HepG2 (cell line): ENCODE data around the gene ARFGEF2. TPM values are rescaled to one million over a fixed set of nuclear protein-coding genes. Genes with fewer than 3 reads are reported as not detected.

Experiments used
- DDIT3 ChIP-seq: sonication (generic); formaldehyde crosslinking; IDR thresholded peaks from 2 replicates; pipeline ENCODE4 v1.4.0; 2020; ENCODE audit warnings: mild to moderate bottlenecking, missing genetic modification reagents
- DRAP1 ChIP-seq: IDR thresholded peaks from 2 replicates; pipeline ENCODE4 v1.6.1; 2016; ENCODE audit warnings: missing genetic modification reagents, missing compliant biosample characterization
- GPN1 ChIP-seq: sonication (generic); formaldehyde crosslinking; IDR thresholded peaks from 2 replicates; pipeline ENCODE4 v1.5.1; 2020; ENCODE audit warnings: missing genetic modification reagents, borderline replicate concordance
- GTF2F1 ChIP-seq: fragments of 150-350 bp; IDR thresholded peaks from 2 replicates; pipeline ENCODE4 v1.6.1; 2014; ENCODE audit warnings: low read length
- HNF4G ChIP-seq, 2 experiments: sonication (generic) in 1 of 2; formaldehyde crosslinking in 1 of 2; IDR thresholded peaks; 2 replicates each; pipeline versions ENCODE4 v1.4.0 to v1.6.1; 2011 to 2020; ENCODE audit warnings: borderline replicate concordance in 2 of 2, low read depth in 2 of 2, mild to moderate bottlenecking in 2 of 2, low read length in 1 of 2, missing genetic modification reagents in 1 of 2, moderate library complexity in 1 of 2
- HNRNPK ChIP-seq: fragments of 200-400 bp; formaldehyde crosslinking; IDR thresholded peaks from 2 replicates; pipeline ENCODE4 v1.6.1; 2018; ENCODE audit warnings: low read length, low read depth, moderate library complexity, mild to moderate bottlenecking; ENCODE audit not compliant: poor library complexity, severe bottlenecking
- HOXA5 ChIP-seq: sonication (generic); formaldehyde crosslinking; IDR thresholded peaks from 2 replicates; pipeline ENCODE4 v1.4.0; 2020; ENCODE audit warnings: missing genetic modification reagents
- HOXA7 ChIP-seq: sonication (generic); formaldehyde crosslinking; IDR thresholded peaks from 2 replicates; pipeline ENCODE4 v1.8.1; 2022; ENCODE audit warnings: mild to moderate bottlenecking, missing genetic modification reagents, moderate library complexity
- JUN ChIP-seq: sonication (generic); formaldehyde crosslinking; IDR thresholded peaks from 2 replicates; pipeline ENCODE4 v1.4.0; 2020; ENCODE audit warnings: mild to moderate bottlenecking, missing genetic modification reagents
- MEIS2 ChIP-seq: sonication (generic); formaldehyde crosslinking; IDR thresholded peaks from 2 replicates; pipeline ENCODE4 v1.9.0; 2021; ENCODE audit warnings: mild to moderate bottlenecking, missing genetic modification reagents
- NCOA2 ChIP-seq: sonication (generic); formaldehyde crosslinking; IDR thresholded peaks from 2 replicates; pipeline ENCODE4 v1.8.0; 2022; ENCODE audit warnings: inconsistent platforms
- NFYB ChIP-seq: sonication (generic); formaldehyde crosslinking; IDR thresholded peaks from 2 replicates; pipeline ENCODE4 v1.4.0; 2020; ENCODE audit warnings: missing genetic modification reagents
- NR1H2 ChIP-seq: sonication (generic); formaldehyde crosslinking; IDR thresholded peaks from 2 replicates; pipeline ENCODE4 v1.8.1; 2022; ENCODE audit warnings: low read depth, missing genetic modification reagents, borderline replicate concordance
- PAX8 ChIP-seq: sonication (generic); formaldehyde crosslinking; IDR thresholded peaks from 2 replicates; pipeline ENCODE4 v1.8.0; 2022; ENCODE audit warnings: mild to moderate bottlenecking, missing genetic modification reagents, borderline replicate concordance
- PRPF4 ChIP-seq: fragments of 200-400 bp; formaldehyde crosslinking; IDR thresholded peaks from 2 replicates; pipeline ENCODE4 v1.6.1; 2016; ENCODE audit warnings: low read length, low read depth; ENCODE audit not compliant: poor library complexity, severe bottlenecking
- RBM22 ChIP-seq: fragments of 200-400 bp; formaldehyde crosslinking; optimal IDR thresholded peaks from 2 replicates; pipeline ENCODE3; 2017; ENCODE audit warnings: mild to moderate bottlenecking, low read length, moderate library complexity
- SMAD3 ChIP-seq: sonication (generic); formaldehyde crosslinking; IDR thresholded peaks from 2 replicates; pipeline ENCODE4 v1.4.0; 2020; ENCODE audit warnings: missing genetic modification reagents
- SP5 ChIP-seq: IDR thresholded peaks from 2 replicates; pipeline ENCODE4 v1.6.1; 2016; ENCODE audit warnings: low read depth, borderline replicate concordance
- TCF7L2 ChIP-seq: IDR thresholded peaks from 2 replicates; pipeline ENCODE4 v1.6.1; 2011; ENCODE audit warnings: mild to moderate bottlenecking, low read depth, low read length, moderate library complexity
- TEAD3 ChIP-seq: optimal IDR thresholded peaks from 2 replicates; pipeline ENCODE3; 2016; ENCODE audit warnings: borderline replicate concordance
- THAP8 ChIP-seq: sonication (generic); formaldehyde crosslinking; IDR thresholded peaks from 2 replicates; pipeline ENCODE4 v1.5.1; 2020; ENCODE audit warnings: missing genetic modification reagents, mild to moderate bottlenecking, borderline replicate concordance
- ZNF253 ChIP-seq: sonication (generic); formaldehyde crosslinking; IDR thresholded peaks from 2 replicates; pipeline ENCODE4 v1.8.0; 2022; ENCODE audit warnings: mild to moderate bottlenecking, missing genetic modification reagents, borderline replicate concordance
- ZNF292 ChIP-seq: sonication (generic); formaldehyde crosslinking; IDR thresholded peaks from 2 replicates; pipeline ENCODE4 v1.8.1; 2022; ENCODE audit warnings: mild to moderate bottlenecking, low read depth, missing genetic modification reagents, borderline replicate concordance
- ZNF484 ChIP-seq: sonication (generic); formaldehyde crosslinking; IDR thresholded peaks from 2 replicates; pipeline ENCODE4 v1.5.1; 2020; ENCODE audit warnings: mild to moderate bottlenecking, low read depth, missing genetic modification reagents, borderline replicate concordance
- ZNF558 ChIP-seq: sonication (generic); formaldehyde crosslinking; IDR thresholded peaks from 2 replicates; pipeline ENCODE4 v1.9.0; 2022; ENCODE audit warnings: mild to moderate bottlenecking, missing genetic modification reagents, borderline replicate concordance
- ZNF576 ChIP-seq: sonication (generic); formaldehyde crosslinking; IDR thresholded peaks from 2 replicates; pipeline ENCODE4 v1.4.0; 2020; ENCODE audit warnings: mild to moderate bottlenecking, missing genetic modification reagents
- ZNF850 ChIP-seq: sonication (generic); formaldehyde crosslinking; conservative IDR thresholded peaks from 2 replicates; pipeline ENCODE4 v1.9.0; 2021; ENCODE audit warnings: mild to moderate bottlenecking, missing genetic modification reagents
- ZSCAN12 ChIP-seq: sonication (generic); formaldehyde crosslinking; IDR thresholded peaks from 2 replicates; pipeline ENCODE4 v1.9.0; 2021; ENCODE audit warnings: mild to moderate bottlenecking, missing genetic modification reagents
- ZSCAN20 ChIP-seq: sonication (generic); formaldehyde crosslinking; IDR thresholded peaks from 2 replicates; pipeline ENCODE4 v1.4.0; 2020; ENCODE audit warnings: missing genetic modification reagents, mild to moderate bottlenecking, borderline replicate concordance
- polyA plus RNA-seq, 8 experiments: library from polyadenylated mRNA; depleted of rRNA in 3 of 8; stranded (reverse) in 7 of 8; unstranded in 1 of 8; fragments of >200 nt; fragmentation: Illumina TruSeq in 4 of 8; extraction: Trizol in 4 of 8; gene quantifications; 2 replicates each; pipeline versions ENCODE4 v1.2.1 to v1.2.3, GENCODE V29; 2011 to 2016; ENCODE audit warnings: low read depth in 4 of 8, missing spikeins in 1 of 8, mixed read lengths in 1 of 8; ENCODE audit not compliant: insufficient read depth in 1 of 8
- total RNA-seq, 5 experiments: library from RNA; depleted of rRNA; stranded (reverse); fragments of >200 nt; fragmentation: Illumina TruSeq; extraction: Trizol; gene quantifications; 2 replicates each; pipeline ENCODE4 v1.2.3, GENCODE V29; 2016; ENCODE audit warnings: low read depth in 1 of 5

The ARFGEF2 gene
- total and polyA plus RNA-seq, 2 of the 13 experiments (the other 11 are each of a cell fraction or from before 2014, with no cell fraction given), result 44.0 to 60.8 TPM

- TF ChIP-seq SMAD3, result peak; percentile 54; the same call in 1 of the 2 replicates
- TF ChIP-seq ZNF850 (CRISPR knock-in tag), result peak; percentile 96; the same call in 1 of the 2 replicates
- peak; percentile 90; the same call in 1 of the 2 replicates for TF ChIP-seq GPN1 (CRISPR knock-in tag)
- peak; percentile 98 for TF ChIP-seq THAP8
- peak; percentile 88; the same call in 1 of the 2 replicates for TF ChIP-seq ZNF576 (CRISPR knock-in tag)
- peak; percentile 95 for TF ChIP-seq NFYB
- peak; percentile 91; the same call in 1 of the 2 replicates for TF ChIP-seq ZNF253 (CRISPR knock-in tag)
- peak; percentile 95 for TF ChIP-seq DRAP1 (CRISPR knock-in tag)
- peak; percentile 66 for TF ChIP-seq HOXA5 (CRISPR knock-in tag)
- peak; percentile 98 for TF ChIP-seq ZSCAN12 (CRISPR knock-in tag)
- peak; percentile 93 for TF ChIP-seq TEAD3 (CRISPR knock-in tag)
- peak; percentile 75 for TF ChIP-seq HNRNPK
- TF ChIP-seq HNF4G (IDR thresholded peaks at IDR 0.05; ENCODE audit: borderline replicate concordance, low read depth, low read length), result peak; percentile 40; the same call in 1 of the 2 replicates
- peak; percentile 68 for TF ChIP-seq HNF4G (CRISPR knock-in tag; IDR thresholded peaks at IDR 0.05; ENCODE audit: borderline replicate concordance, low read depth)
- TF ChIP-seq ZSCAN20 (CRISPR knock-in tag), result peak; percentile 93
- TF ChIP-seq JUN, result peak; percentile 58
- TF ChIP-seq ZNF292 (CRISPR knock-in tag), result no peak; the same call in 1 of the 2 replicates
- TF ChIP-seq DDIT3 (CRISPR knock-in tag), result no peak; the same call in 1 of the 2 replicates
- peak; percentile 52; the same call in 1 of the 2 replicates for TF ChIP-seq ZNF484
- TF ChIP-seq NCOA2 (CRISPR knock-in tag), result peak; percentile 7; the same call in 1 of the 2 replicates
- peak; percentile 51 for TF ChIP-seq RBM22
- no peak; the same call in 1 of the 2 replicates for TF ChIP-seq NR1H2 (CRISPR knock-in tag)
- peak; percentile 83; the same call in 1 of the 2 replicates for TF ChIP-seq GTF2F1
- TF ChIP-seq SP5 (CRISPR knock-in tag), result no peak; the same call in 1 of the 2 replicates
- peak; percentile 84 for TF ChIP-seq MEIS2 (CRISPR knock-in tag)
- TF ChIP-seq PAX8 (CRISPR knock-in tag), result peak; percentile 67; the same call in 1 of the 2 replicates
- no peak for TF ChIP-seq PRPF4
- TF ChIP-seq HOXA7 (CRISPR knock-in tag), result peak; percentile 96
- TF ChIP-seq TCF7L2, result no peak
- peak; percentile 94 for TF ChIP-seq ZNF558 (CRISPR knock-in tag)
Measured at GRCh38 chr20:49046087-49046900, 124.8 kb downstream of the ARFGEF2 start, which contains the start of gene CSE1L (continued).
